NCI-H446 (cell line): Measurements from ENCODE around the gene SNX25.
A peak's percentile ranks its signal among the peaks of the same experiment; 100 is the strongest.

Source experiments
- DNase-seq, 2 experiments: peaks; one replicate each; lab custom pipeline; 2025; lab: John Stamatoyannopoulos, UW

Gene SNX25

GRCh38 chr4:185380320-185380719, 170.9 kb downstream of the SNX25 start:
- DNase-seq, result no peak

- DNase-seq, result no peak
Measured at GRCh38 chr4:185381288-185382196, 172.1 kb downstream of the SNX25 start.

- DNase-seq, result no peak
Measured at GRCh38 chr4:185382754-185383153, 173.4 kb downstream of the SNX25 start.

- no peak for DNase-seq
Measured at GRCh38 chr4:185383451-185383850, 174.1 kb downstream of the SNX25 start.

GRCh38 chr4:185384061-185384460, 174.7 kb downstream of the SNX25 start:
- DNase-seq, result no peak

GRCh38 chr4:185384930-185385331, 175.5 kb downstream of the SNX25 start:
- no peak for DNase-seq

GRCh38 chr4:185387957-185388356, 178.6 kb downstream of the SNX25 start:
- no peak for DNase-seq

- no peak for DNase-seq
Measured at GRCh38 chr4:185390941-185391340, 181.5 kb downstream of the SNX25 start.

- no peak for DNase-seq
Measured at GRCh38 chr4:185392156-185392555, 182.8 kb downstream of the SNX25 start.

GRCh38 chr4:185394568-185395237, 185.3 kb downstream of the SNX25 start:
- DNase-seq, result no peak

- peak in 1 of 2 experiments; percentile 35 for DNase-seq
Measured at GRCh38 chr4:185395238-185395955, 186.0 kb downstream of the SNX25 start, which contains the start of gene LRP2BP. Gene LRP2BP, minus strand, starts transcription at chr4:185395924. Its CDS starts 17,738 bp downstream, at chr4:185378186.

GRCh38 chr4:185395956-185396723, 186.7 kb downstream of the SNX25 start:
- peak; percentile 77 to 97 for DNase-seq

- no peak for DNase-seq
Measured at GRCh38 chr4:185396724-185397385, 187.5 kb downstream of the SNX25 start, which contains the start of gene ANKRD37. Gene ANKRD37, plus strand, starts transcription at chr4:185396841. Its CDS starts 83 bp downstream, at chr4:185396924.

GRCh38 chr4:185398618-185399017, 189.2 kb downstream of the SNX25 start:
- DNase-seq, result no peak

GRCh38 chr4:185399466-185399865, 190.1 kb downstream of the SNX25 start:
- no peak for DNase-seq

- no peak for DNase-seq
Measured at GRCh38 chr4:185404031-185404430, 194.6 kb downstream of the SNX25 start.

GRCh38 chr4:185405296-185405999, 196.1 kb downstream of the SNX25 start:
- no peak for DNase-seq

- no peak for DNase-seq
Measured at GRCh38 chr4:185408432-185408831, 199.0 kb downstream of the SNX25 start.

- no peak for DNase-seq
Measured at GRCh38 chr4:185411849-185412248, 202.5 kb downstream of the SNX25 start.

- DNase-seq, result no peak
Measured at GRCh38 chr4:185412412-185412811, 203.0 kb downstream of the SNX25 start.
